ENCODE results near the gene PTCSC3.
A peak's percentile ranks its signal among the peaks of the same experiment; 100 is the strongest.

PTCSC3 gene

DNA sequence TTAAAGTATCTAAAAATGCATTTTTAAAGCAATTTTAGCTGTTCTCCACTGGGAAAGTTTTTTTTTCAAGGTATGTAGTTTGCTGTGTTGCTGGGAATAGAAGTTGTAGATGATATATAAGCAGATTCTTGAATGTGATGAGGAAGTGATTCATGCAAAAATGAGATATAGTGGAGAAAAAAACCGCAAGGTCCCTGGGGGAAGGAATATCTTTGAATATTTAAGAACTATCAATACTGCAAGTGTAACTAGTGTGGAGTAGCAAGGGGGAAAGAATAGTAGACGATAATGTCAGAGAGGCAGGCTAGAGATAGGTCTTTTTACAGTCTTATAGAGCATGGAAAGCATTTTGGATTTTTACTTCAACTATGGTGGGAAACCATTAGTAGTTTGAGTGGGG is 42.5 kb downstream of the PTCSC3 start:
- Mint-ChIP-seq H3K27me3 (ENCODE audit: low read depth) (no peaks in the 10 kb centered on the region), H3K4me1 (no peaks in the 10 kb centered on the region), H3K36me3 (ENCODE audit: low read depth) (no peaks in the 10 kb centered on the region), H3K9me3 (no peaks in the 10 kb centered on the region), H3K27ac (no peak overlapping the region), H3K4me3 (no peak overlapping the region)
- no peak for TF ChIP-seq CTCF (IDR thresholded peaks at IDR 0.05; ENCODE audit: unreplicated experiment in 3 of 3)

DNA sequence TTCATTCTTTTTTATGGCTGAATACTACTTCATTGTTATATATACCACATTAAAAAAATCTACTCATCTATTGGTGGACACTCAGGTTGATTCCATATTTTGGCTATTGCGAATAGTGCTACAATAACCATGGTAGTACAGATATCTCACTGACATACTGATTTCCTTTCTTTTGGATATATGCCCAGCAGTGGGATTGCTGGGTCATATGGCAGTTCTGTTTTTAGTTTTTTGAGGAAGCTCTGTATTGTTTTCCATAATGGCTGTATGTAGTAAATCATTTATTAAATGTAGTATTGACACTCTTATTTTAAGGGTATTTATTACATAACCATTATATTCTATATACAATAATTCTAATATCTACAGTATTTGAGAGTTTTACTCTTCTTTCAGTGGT is 43.7 kb downstream of the PTCSC3 start:
- no peaks in the 10 kb centered on the region for H3K36me3 Mint-ChIP-seq (ENCODE audit: low read depth)
- no peaks in the 10 kb centered on the region for H3K4me1 Mint-ChIP-seq
- no peak for TF ChIP-seq CTCF (IDR thresholded peaks at IDR 0.05; ENCODE audit: unreplicated experiment in 3 of 3)
- H3K4me3 Mint-ChIP-seq: no peak overlapping the region
- no peaks in the 10 kb centered on the region for H3K9me3 Mint-ChIP-seq
- no peaks in the 10 kb centered on the region for H3K27me3 Mint-ChIP-seq (ENCODE audit: low read depth)
- H3K27ac Mint-ChIP-seq: no peak overlapping the region

DNA sequence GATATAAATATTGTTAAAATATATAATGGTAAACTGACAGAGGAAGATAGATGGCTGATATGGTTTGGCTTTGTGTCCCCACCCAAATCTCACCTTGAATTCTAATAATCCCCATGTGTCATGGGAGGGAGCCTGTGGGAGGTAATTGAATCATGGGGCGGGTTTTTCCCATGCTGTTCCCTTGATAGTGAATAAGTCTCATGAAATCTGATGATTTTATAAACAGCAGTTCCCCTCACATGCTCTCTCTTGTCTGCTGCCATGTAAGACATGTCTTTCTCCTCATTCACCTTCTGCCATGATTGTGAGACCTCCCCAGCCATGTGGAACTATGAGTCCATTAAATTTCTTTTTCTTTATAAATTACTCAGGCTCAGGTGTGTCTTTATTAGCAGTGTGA is 46.3 kb downstream of the PTCSC3 start:
- Mint-ChIP-seq H3K27me3 (ENCODE audit: low read depth) (no peaks in the 10 kb centered on the region), H3K9me3 (no peaks in the 10 kb centered on the region), H3K27ac (no peak overlapping the region), H3K4me1 (no peaks in the 10 kb centered on the region), H3K4me3 (no peak overlapping the region), H3K36me3 (ENCODE audit: low read depth) (no peaks in the 10 kb centered on the region)
- no peak for TF ChIP-seq CTCF (IDR thresholded peaks at IDR 0.05; ENCODE audit: unreplicated experiment in 3 of 3)

DNA sequence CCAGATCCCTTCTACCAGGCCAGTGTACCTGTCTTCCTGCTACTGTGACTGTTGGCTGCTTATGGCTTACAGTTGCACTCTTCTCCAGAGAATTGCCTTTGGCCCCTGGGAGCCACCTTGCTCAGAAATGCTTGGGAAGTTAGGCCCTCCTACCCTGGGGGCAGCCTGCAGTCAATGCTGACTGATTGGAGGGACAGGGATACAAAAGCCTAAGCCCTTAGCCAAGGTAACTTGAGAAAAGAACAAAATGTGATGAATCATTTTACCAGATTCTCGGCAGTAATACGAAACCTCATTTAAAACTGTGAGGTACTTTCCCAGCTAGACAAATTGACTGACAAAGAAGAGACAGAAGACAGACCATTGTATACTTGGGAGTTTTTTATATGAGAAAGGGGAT is 47.3 kb downstream of the PTCSC3 start:
- Mint-ChIP-seq H3K36me3 (ENCODE audit: low read depth) (no peaks in the 10 kb centered on the region), H3K4me1 (no peaks in the 10 kb centered on the region), H3K27ac (no peak overlapping the region), H3K4me3 (no peak overlapping the region), H3K27me3 (ENCODE audit: low read depth) (no peaks in the 10 kb centered on the region), H3K9me3 (peaks cover 3% of the 10 kb centered on the region)
- TF ChIP-seq CTCF (IDR thresholded peaks at IDR 0.05; ENCODE audit: unreplicated experiment in 3 of 3): no peak

DNA sequence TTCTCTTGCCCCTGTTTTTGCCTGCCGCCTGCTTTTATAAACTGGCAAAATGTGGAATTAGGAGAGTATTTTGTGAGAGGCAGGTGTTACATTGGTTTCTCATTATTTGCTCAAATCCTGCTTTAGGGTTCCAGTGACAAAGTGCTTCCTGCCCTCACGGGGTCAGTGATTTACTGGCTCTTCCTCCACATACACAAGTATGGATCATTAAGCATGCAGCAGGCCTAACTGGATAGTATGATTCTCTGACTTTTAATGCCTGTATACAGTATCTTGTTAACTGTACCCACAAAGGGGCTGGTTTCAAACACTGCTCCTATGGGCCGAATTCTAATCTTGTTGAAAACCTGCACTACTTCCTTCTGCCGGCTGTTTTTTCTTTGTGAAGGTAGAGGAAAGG is 63.2 kb downstream of the PTCSC3 start:
- Mint-ChIP-seq H3K27me3 (ENCODE audit: low read depth) (peaks cover 4% of the 10 kb centered on the region), H3K9me3 (no peaks in the 10 kb centered on the region), H3K4me3 (no peak overlapping the region), H3K36me3 (ENCODE audit: low read depth) (no peaks in the 10 kb centered on the region), H3K4me1 (no peaks in the 10 kb centered on the region), H3K27ac (peak overlapping the region in 2 of 3 experiments; percentile 1 to 87)
- TF ChIP-seq CTCF (IDR thresholded peaks at IDR 0.05; ENCODE audit: unreplicated experiment in 3 of 3): no peak

DNA sequence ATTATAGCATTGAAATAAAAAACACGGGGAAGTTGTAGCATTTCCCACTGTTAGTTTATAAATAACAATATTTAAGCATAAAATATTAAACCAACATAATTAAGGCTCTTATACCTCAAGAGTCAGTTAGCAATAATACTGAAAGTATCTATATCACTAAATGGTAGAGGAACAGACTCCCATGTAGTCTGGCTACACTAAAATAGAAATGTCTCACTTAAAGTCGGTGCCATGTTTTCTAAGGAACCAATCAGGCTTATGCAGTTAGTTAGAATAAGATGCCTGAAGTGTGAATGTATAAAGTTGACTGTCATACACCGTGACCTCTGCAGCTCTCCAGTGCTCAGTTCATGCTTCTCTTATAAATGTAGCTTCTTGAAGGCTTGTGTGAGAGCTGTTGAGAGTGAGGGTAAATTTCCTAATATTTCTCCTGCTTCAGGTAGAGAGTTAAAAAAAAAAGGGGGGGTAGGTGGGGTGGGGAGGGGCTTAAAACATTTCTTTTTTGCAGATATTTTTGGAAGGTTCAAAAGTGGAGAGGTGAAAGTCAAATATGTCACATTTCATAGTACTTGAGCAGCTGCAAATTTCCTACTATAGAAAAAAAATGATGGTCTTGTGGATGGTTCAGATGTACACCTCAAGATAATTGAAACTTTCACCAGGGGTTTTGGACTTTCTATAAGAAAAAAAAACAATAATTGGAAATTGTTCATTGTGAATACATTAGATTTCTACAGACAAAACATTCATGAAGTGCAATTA is 64.5 kb downstream of the PTCSC3 start:
- Mint-ChIP-seq H3K27me3 (ENCODE audit: low read depth) (peaks cover 4% of the 10 kb centered on the region), H3K9me3 (no peaks in the 10 kb centered on the region), H3K4me1 (no peaks in the 10 kb centered on the region), H3K4me3 (no peak overlapping the region), H3K36me3 (ENCODE audit: low read depth) (no peaks in the 10 kb centered on the region), H3K27ac (no peak overlapping the region)
- no peak for TF ChIP-seq CTCF (IDR thresholded peaks at IDR 0.05; ENCODE audit: unreplicated experiment in 3 of 3)

Measured in nephron (organoid).